ENCODE measurements around the gene VWCE.

Gene VWCE

DNA sequence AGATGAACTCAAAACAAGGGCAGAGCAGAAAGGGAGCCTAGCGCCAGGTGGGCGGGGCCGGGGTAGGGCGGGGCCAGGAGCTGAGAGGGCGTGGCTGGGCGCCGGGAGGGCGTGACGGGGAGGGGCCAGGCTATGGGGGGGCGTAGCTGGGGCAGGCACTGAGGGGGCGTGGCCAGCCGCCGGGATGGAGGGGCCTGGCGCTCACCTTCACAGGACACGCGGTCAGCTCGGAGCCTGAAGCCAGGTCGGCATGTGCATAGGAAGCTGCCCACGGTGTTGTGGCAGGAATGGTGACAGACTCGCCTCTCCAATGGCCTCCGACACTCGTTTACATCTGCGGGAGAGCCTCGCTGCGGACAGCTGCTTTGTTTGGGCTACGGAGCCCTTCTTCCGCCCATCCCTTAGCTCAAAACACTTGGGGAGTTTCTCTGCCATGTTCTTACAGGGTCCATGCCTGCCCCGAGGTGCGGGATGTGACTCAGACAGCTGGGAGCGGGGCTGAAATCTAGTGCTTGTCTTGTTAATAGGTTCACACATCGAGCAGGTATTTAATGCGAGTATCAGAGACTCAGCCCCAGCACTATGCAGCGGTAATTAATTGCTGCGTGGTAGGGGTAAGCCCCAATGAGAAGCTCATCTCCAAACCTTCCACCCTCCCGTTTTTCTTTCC, 13.4 kb downstream of the VWCE start:
- no peak for DNase-seq

- DNase-seq: no peak
Measured at GRCh38 chr11:61280883-61281580, 14.1 kb downstream of the VWCE start.

DNA sequence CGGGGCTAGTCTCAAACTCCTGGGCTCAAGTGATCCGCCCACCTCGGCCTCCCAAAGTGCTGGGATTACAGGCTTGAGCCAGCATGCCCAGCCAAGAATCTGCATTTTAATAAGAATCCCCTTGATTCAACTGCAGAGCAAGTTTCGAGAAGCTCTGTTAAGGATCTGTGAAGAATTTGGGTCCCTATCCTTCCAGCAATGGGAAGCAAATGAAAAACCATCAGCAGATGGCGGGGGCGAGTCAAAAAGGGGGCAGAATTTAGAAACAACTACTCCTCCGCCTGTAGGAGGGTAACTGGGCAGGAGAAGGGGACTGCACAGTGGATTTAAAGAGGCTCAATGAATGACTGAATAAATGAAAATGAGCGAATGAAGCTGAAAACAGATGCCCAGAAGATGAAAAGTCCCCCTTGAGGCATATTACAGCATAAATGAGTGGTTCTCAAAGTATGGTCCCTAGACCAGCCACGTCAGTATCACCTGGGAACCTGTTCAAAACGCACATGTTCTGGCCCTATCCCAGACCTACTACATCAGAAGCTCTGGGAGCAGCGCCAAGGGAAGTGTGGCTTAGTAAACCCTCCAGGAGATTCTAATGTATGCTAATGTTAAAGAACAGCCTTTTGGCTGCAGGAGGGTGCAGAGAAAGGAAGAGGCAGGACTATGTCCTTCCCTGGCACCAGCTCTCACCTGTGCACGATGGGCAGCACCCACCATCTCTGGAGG, 15.0 kb downstream of the VWCE start:
- DNase-seq: no peak

GRCh38 chr11:61278001-61278470, 17.1 kb downstream of the VWCE start:
- no peak for DNase-seq

- DNase-seq: no peak
Measured at GRCh38 chr11:61277186-61278000, 17.7 kb downstream of the VWCE start.

- DNase-seq: no peak
Measured at GRCh38 chr11:61275191-61275590, 19.9 kb downstream of the VWCE start.

DNA sequence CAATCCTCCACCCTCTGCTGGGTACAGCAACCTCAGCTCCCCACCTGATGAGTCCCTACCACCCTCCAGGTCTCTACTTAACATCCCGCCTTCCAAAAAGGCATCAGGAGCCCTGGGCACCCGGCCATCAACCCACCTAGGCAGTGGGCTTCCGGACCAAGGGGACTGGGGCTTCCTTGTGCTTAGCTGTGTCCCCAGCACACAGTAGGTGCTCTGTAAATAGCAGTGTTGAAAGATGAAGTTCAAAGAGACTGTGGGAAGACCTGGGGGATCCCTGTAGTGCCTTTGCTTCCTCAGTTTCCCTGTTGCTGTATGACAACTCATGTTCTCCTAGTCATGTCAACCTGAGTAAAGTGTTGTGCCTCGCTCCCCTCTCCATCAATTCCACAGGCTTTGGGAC, 21.0 kb downstream of the VWCE start:
- no peak for DNase-seq

GRCh38 chr11:61273178-61274078, 21.7 kb downstream of the VWCE start:
- DNase-seq: no peak

- no peak for DNase-seq
Measured at GRCh38 chr11:61272731-61273130, 22.4 kb downstream of the VWCE start.

GRCh38 chr11:61270354-61271076, 24.6 kb downstream of the VWCE start:
- DNase-seq: no peak

DNA sequence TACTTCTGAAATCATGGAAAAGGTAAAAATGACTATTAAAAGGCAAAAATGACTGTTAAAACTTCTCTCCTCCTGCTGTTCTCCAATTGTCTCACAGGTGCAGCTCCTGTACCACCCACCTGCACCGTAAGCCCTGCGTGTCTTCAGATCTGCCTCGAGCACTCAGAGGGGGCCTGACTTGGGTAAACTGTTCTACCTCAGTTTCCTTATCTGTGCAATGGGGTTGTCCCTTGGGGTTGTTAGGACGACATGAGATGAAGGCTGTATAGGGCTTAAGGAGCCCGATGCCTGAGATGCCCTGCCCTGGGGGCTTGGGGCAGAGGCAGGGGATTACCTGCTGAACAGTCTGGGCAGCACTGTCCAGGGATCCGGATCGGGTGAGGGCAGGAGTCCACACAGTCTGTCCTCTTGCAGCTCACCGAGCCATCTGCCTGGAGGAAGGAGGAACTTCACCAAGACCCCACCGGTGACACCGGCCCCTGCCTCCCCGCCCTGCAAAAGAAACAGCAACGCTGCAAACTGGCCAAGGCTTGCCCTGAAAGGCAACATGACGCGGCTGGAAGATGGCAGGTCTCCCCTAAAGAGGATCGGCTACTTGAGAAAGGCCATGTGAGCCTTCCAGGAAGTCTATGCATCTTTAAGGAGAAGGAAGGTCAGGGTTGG, 26.4 kb downstream of the VWCE start:
- no peak for DNase-seq

GRCh38 chr11:61267437-61267841, 27.7 kb downstream of the VWCE start:
- DNase-seq: no peak

DNA sequence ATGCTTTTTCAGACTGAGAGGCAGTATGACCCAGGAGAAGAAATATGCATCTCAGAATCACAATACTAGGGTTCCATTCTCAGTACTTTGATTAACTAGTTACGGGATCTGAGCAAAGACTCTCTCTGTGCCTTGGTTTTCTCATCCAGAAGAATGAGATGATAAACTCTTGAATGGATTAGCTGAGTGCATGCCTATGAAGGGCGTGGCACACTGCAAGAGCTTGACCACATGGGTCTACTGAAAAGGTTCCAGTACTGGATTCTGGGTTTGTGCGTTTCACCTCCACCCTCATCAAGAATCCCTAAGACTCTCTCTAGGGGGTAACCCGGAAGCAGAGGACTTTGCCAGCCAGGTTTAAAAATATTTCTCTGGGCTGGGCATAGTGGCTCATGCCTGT, 28.5 kb downstream of the VWCE start:
- no peak for DNase-seq

DNA sequence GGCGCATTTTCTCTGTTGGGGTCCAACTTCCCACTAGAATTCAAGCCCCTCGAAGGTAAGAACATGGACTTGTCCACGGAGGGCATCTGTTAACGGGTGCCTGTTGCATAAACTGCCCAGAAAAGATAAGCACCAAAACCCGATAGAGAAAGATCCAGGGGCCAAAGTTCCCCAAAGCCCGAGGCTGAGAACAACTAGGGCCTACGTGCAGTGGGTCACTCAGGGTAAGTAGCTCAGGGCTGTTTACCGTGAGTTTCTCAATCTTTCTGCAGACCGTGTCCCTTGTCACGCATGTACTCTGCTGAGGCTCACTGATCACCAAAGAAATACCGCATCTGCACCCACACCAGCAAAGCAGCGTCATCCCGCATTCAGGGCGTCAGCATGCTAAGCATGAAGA, 29.8 kb downstream of the VWCE start:
- no peak for DNase-seq

GRCh38 chr11:61264795-61265194, 30.3 kb downstream of the VWCE start:
- DNase-seq: no peak

DNA sequence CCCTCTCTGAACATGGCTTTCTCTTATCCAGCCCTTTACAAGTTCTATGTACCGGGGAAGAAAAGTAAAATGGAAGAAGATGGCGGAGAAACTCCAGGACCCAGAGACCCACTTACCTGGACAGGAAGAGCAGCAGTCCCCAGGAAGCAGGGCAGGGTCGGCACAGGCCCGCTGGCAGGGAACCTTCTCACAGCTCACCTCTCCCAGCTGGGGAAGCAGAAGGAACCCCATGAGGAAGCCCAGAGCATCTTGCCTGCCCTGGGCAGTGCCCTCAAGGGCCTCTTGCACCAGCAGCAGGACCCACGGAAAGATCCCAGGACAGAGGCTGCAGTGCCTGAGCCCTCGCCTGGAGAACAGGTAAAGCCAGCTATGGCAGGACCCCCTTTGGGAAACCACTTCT, 30.7 kb downstream of the VWCE start:
- DNase-seq: no peak

DNA sequence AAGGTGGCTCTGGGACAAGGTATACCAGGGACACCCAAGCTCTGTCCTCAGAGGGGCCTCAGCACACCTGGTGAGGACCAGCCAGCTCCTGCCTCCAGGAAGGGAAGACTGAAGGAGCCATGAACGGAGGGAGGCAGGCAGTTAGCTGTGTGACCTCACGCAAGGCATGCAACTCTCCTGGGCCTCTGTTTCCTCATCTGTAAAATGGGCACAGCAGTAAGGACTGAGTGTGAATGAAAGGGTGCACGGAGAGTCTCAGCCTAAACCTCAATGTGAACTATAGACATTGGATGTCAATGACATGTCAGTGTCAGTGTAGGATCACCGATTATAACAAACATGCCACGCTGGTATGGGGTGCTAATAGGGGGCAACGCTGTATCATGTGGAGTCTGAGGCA, 35.8 kb downstream of the VWCE start:
- DNase-seq: no peak

GRCh38 chr11:61258546-61258945, 36.6 kb downstream of the VWCE start:
- no peak for DNase-seq

- DNase-seq: no peak
Measured at GRCh38 chr11:61256710-61257482, 38.2 kb downstream of the VWCE start.

All from cerebellar nuclear complex (tissue), 1 donor.